Heart left ventricle (tissue), 16 donors: ENCODE results near the gene SCARB1. TPM values are rescaled to one million over a fixed set of nuclear protein-coding genes. Genes with fewer than 3 reads are reported as not detected.

Source experiments
- ATAC-seq, 4 donors: fragments of 200-7000 bp; cut with Tn5 transposase; one replicate each; pipeline ENCODE4 v1.9.1; 2020 to 2022; ENCODE audit warnings: moderate library complexity in 4 of 4, mild to moderate bottlenecking in 3 of 4, moderate number of reproducible peaks in 1 of 4
- DNase-seq, 5 donors: peaks; one replicate each; pipeline ENCODE4 v3.0.0-alpha.2; 2020
- H3K27ac ChIP-seq, 12 donors: fragments of 200-600 bp; sonication (generic) in 4 of 12; one replicate each; pipeline versions ENCODE4 v1.5.0 to v1.8.0; 2016 to 2022; ENCODE audit warnings: mild to moderate bottlenecking in 2 of 12
- H3K27me3 ChIP-seq, 9 donors: fragments of 200-600 bp; sonication (generic) in 2 of 9; one replicate each; pipeline versions ENCODE4 v1.5.1 to v1.8.0; 2016 to 2022; ENCODE audit warnings: mild to moderate bottlenecking in 3 of 9
- H3K36me3 ChIP-seq, 9 donors: fragments of 200-600 bp; sonication (generic) in 2 of 9; one replicate each; pipeline versions ENCODE4 v1.5.0 to v1.8.0; 2018 to 2022; ENCODE audit warnings: mild to moderate bottlenecking in 2 of 9
- H3K4me1 ChIP-seq, 12 donors: fragments of 200-600 bp; sonication (generic) in 4 of 12; one replicate each; pipeline versions ENCODE4 v1.5.0 to v1.8.0; 2016 to 2022; ENCODE audit warnings: mild to moderate bottlenecking in 3 of 12
- H3K4me3 ChIP-seq, 12 donors: fragments of 200-600 bp; sonication (generic) in 4 of 12; one replicate each; pipeline versions ENCODE4 v1.5.0 to v1.8.0; 2017 to 2022; ENCODE audit warnings: mild to moderate bottlenecking in 9 of 12, moderate library complexity in 4 of 12
- H3K9me3 ChIP-seq, 12 donors: fragments of 200-600 bp; sonication (generic) in 4 of 12; one replicate each; pipeline versions ENCODE4 v1.5.0 to v1.8.0; 2016 to 2022; ENCODE audit warnings: mild to moderate bottlenecking in 1 of 12
- CTCF ChIP-seq, 12 donors: fragments of 200-600 bp; sonication (generic) in 4 of 12; IDR thresholded peaks; one replicate each; pipeline versions ENCODE4 v1.5.0 to v1.8.0; 2018 to 2022; ENCODE audit warnings: antibody characterized with exemption in 12 of 12, mild to moderate bottlenecking in 5 of 12
- POLR2A ChIP-seq, 2 donors: fragments of 450-650 bp; IDR thresholded peaks; one replicate each; pipeline ENCODE4 v1.6.1; 2017; ENCODE audit warnings: antibody characterized with exemption in 2 of 2, mild to moderate bottlenecking in 2 of 2, moderate library complexity in 2 of 2
- whole genome bisulfite sequencing, 4 donors: extraction: QIAGEN DNeasy Blood & Tissue Kit in 2 of 4; methylation state at CpG; one replicate each; pipeline versions ENCODE4 v1.1.5 to v1.1.7; 2013 to 2018; 5-methylcytosine and 5-hydroxymethylcytosine counted together
- intact Hi-C, 10 donors: fragments of 100-400 bp; cut with DNase I; formaldehyde crosslinking; loops; one replicate each; pipeline versions ENCODE4 v1.11.1 to v1.14.2; 2022
- polyA plus RNA-seq, 2 donors: library from polyadenylated mRNA; stranded (reverse); fragments of 200-250 nt; gene quantifications; one replicate each; pipeline ENCODE4 v1.2.3, GENCODE V29; 2013
- total RNA-seq, 9 donors: library from RNA; depleted of rRNA in 2 of 9; stranded (reverse); fragments of >200 nt in 2 of 9; fragmentation: NEBNext Ultra II Directional in 3 of 9; extraction: Animal tissue kit (Norgen Biotek cat#: 25700) in 3 of 9; gene quantifications; one replicate each; pipeline versions ENCODE4 v1.1.0 to v1.2.4, GENCODE V29; 2016 to 2023
- donor health status: ischemic (EF 13 %, LVEDD 7.1; RV severe dilation, severe dysfunction).
- donor health status: healthy with polysubstance abuse.
- donor health status: DM: no; HTN: yes; CAD: no.
- donor health status: DM: no; HTN: no; CAD: no.
- donor health status: ischemic (EF 25% LVEDD 6.9; RV normal size, moderate dysfunction).
- donor health status: ischemic (EF 25% LVEDD 5.7; RV mildly dilated, moderate dysfunction).
- donor health status: healthy.
- donor health status: DM: yes; HTN: yes; CAD: no.
- donor health status: ischemic (EF 35%, LVEDD 5.7; RV mildly dilated, moderate dysfunction).
- donor health status: nonischemic (EF 11% LVEDD 7.7; RV severe dilation, severe dysfunction).
- donor health status: DM: yes; HTN: yes; CAD: no.
- donor health status: PGD.
- donor health status: ischemic (EF 29% LVEDD 5.4; RV normal size, mild dysfunction).
- donor health status: nonischemic (EF 23%, LVEDD 6.1; RV moderate dilation, normal function).

The SCARB1 gene
- total and polyA plus RNA-seq, 11 donors = 6.9 to 21.7 (median 14.0) TPM

GRCh38 chr12:124829008-124829707 is 34.5 kb downstream of the SCARB1 start:
- no peak for DNase-seq

DNA sequence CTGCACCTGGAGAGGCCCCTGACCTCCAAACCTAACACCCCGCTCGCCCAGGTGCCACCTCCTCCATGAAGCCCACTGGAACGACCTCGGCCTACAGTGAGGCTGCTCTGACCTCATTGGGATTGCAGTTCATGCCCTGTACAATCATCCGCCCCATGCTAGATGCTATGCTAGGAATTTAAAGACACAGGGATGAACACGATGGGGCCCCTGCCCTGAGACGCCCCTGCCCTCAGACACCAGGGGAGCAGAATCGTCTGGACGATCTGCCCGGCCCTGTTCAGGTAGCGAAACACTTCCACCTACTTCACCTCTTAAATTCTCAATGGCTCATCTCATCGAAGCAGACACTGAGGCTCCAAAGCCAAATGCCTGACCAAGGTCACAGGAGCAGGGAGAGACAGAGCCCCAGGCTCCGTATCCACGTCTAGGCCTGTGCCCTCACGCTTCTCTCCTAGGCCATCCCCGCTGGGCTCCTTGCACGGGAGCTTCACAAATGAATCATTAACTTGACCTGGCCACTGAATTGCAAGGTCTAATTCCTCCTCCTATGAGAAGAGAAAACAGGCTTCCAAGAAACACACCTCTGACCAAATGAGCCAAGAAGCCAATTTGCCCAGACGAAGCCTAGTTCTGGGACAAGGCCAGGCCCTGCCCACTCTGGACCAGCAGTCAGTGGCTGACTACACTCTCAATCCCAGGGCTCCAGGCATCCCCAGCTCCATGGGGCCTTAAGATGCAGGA is 35.2 kb downstream of the SCARB1 start:
- H3K9me3 ChIP-seq = peaks cover 0 to 5% (median 0%) of the 10 kb centered on the region in 12 donors
- TF ChIP-seq POLR2A (IDR thresholded peaks at IDR 0.05) (no peak), CTCF (IDR thresholded peaks at IDR 0.05) (no peak)
- DNase-seq (no peak), ATAC-seq (peak in 1 of 4 donors; percentile 49)
- peaks cover 0 to 16% (median 1%) of the 10 kb centered on the region in 12 donors for H3K4me1 ChIP-seq
- WGBS, 4 donors = 75 to 85% (median 83%) methylated on average over 17 to 18 of the region's 18 CpGs
- H3K36me3 ChIP-seq = no peaks in the 10 kb centered on the region
- no peak overlapping the region for H3K4me3 ChIP-seq
- intact Hi-C loops = no loop called here
- H3K27ac ChIP-seq = no peak overlapping the region
- H3K27me3 ChIP-seq = no peaks in the 10 kb centered on the region

More at GRCh38 chr12:124829008-124829707, 34.5 kb downstream of the SCARB1 start:
- intact Hi-C loops = no loop called here
- no peak overlapping the region for H3K4me3 ChIP-seq
- TF ChIP-seq POLR2A (IDR thresholded peaks at IDR 0.05) (no peak), CTCF (IDR thresholded peaks at IDR 0.05) (no peak)
- no peak for ATAC-seq
- no peaks in the 10 kb centered on the region for H3K36me3 ChIP-seq
- peaks cover 0 to 5% (median 0%) of the 10 kb centered on the region in 12 donors for H3K9me3 ChIP-seq
- peaks cover 0 to 24% (median 7%) of the 10 kb centered on the region in 12 donors for H3K4me1 ChIP-seq
- no peak overlapping the region for H3K27ac ChIP-seq
- no peaks in the 10 kb centered on the region for H3K27me3 ChIP-seq
- WGBS, 4 donors = 85 to 95% (median 91%) methylated on average over 9 of the region's 9 CpGs

GRCh38 chr12:124827588-124828184 is 36.0 kb downstream of the SCARB1 start:
- ATAC-seq (no peak), DNase-seq (no peak)
- 86 to 93% (median 89%) methylated on average over 15 of the region's 15 CpGs for WGBS, 4 donors
- Histone ChIP-seq H3K36me3 (no peaks in the 10 kb centered on the region), H3K9me3 (peaks cover 0 to 5% (median 0%) of the 10 kb centered on the region in 12 donors), H3K4me1 (peaks cover 0 to 9% (median 0%) of the 10 kb centered on the region in 12 donors), H3K4me3 (no peak overlapping the region), H3K27me3 (no peaks in the 10 kb centered on the region), H3K27ac (no peak overlapping the region)
- intact Hi-C loops = no loop called here
- TF ChIP-seq POLR2A (IDR thresholded peaks at IDR 0.05) (no peak), CTCF (IDR thresholded peaks at IDR 0.05) (no peak)

- intact Hi-C loops = no loop called here
- Histone ChIP-seq H3K27ac (no peak overlapping the region), H3K4me3 (no peak overlapping the region), H3K4me1 (peaks cover 0 to 8% (median 0%) of the 10 kb centered on the region in 12 donors), H3K36me3 (no peaks in the 10 kb centered on the region), H3K9me3 (no peaks in the 10 kb centered on the region), H3K27me3 (no peaks in the 10 kb centered on the region)
- 89 to 94% (median 93%) methylated on average over 8 of the region's 8 CpGs for WGBS, 4 donors
- DNase-seq (no peak), ATAC-seq (no peak)
- TF ChIP-seq POLR2A (IDR thresholded peaks at IDR 0.05) (no peak), CTCF (IDR thresholded peaks at IDR 0.05) (no peak)
These were observed 39.5 kb downstream of the SCARB1 start for GRCh38 chr12:124824195-124824594.
